Measurements from ENCODE around the gene CCDC39. TPM values are rescaled to one million over a fixed set of nuclear protein-coding genes. Genes with fewer than 3 reads are reported as not detected.

CCDC39 gene
- not detected for total RNA-seq

- no peak for DNase-seq (ENCODE audit: low spot score)
- Histone ChIP-seq H3K9me3 (no peaks in the 10 kb centered on the region), H3K27me3 (replicated peaks; ENCODE audit: insufficient read depth) (no peaks in the 10 kb centered on the region), H3K36me3 (no peaks in the 10 kb centered on the region), H3K4me3 (peak within 1 kb of the TSS; percentile 86), H3K4me1 (ENCODE audit: control insufficient read depth in 1 of 2, low read depth in 2 of 2) (peaks cover 9 to 10% of the 10 kb centered on the region in 2 donors), H3K27ac (no peak within 1 kb of the TSS)
- peak; percentile 43 for ATAC-seq (ENCODE audit: insufficient number of reproducible peaks, low FRiP score, low read depth)
- no peak for TF ChIP-seq CTCF (IDR thresholded peaks at IDR 0.05)
Measured at GRCh38 chr3:180679178-180680096, at the start of gene CCDC39. CCDC39 (minus strand) TSS chr3:180679489; CDS start chr3:180679380, 109 bp downstream.

- TF ChIP-seq CTCF (IDR thresholded peaks at IDR 0.05): no peak
- no peaks in the 10 kb centered on the region for H3K36me3 ChIP-seq
- H3K4me3 ChIP-seq: no peak overlapping the region
- no peak for DNase-seq (ENCODE audit: low spot score)
- H3K27me3 ChIP-seq (replicated peaks; ENCODE audit: insufficient read depth): no peaks in the 10 kb centered on the region
- no peaks in the 10 kb centered on the region for H3K4me1 ChIP-seq (ENCODE audit: control insufficient read depth in 1 of 2, low read depth in 2 of 2)
- no peak overlapping the region for H3K27ac ChIP-seq
- ATAC-seq (ENCODE audit: insufficient number of reproducible peaks, low FRiP score, low read depth): no peak
- no peaks in the 10 kb centered on the region for H3K9me3 ChIP-seq
Measured at GRCh38 chr3:180720012-180720411, 40.7 kb upstream of the CCDC39 start.

- H3K4me3 ChIP-seq: no peak overlapping the region
Measured at GRCh38 chr3:180707896-180708295, 28.6 kb upstream of the CCDC39 start.

GRCh38 chr3:180705619-180706018 lies 26.3 kb upstream of the CCDC39 start:
- DNase-seq (ENCODE audit: low spot score): no peak
- Histone ChIP-seq H3K9me3 (no peaks in the 10 kb centered on the region), H3K36me3 (no peaks in the 10 kb centered on the region), H3K27ac (no peak overlapping the region), H3K4me1 (ENCODE audit: control insufficient read depth in 1 of 2, low read depth in 2 of 2) (no peaks in the 10 kb centered on the region), H3K4me3 (no peak overlapping the region), H3K27me3 (replicated peaks; ENCODE audit: insufficient read depth) (no peaks in the 10 kb centered on the region)
- no peak for ATAC-seq (ENCODE audit: insufficient number of reproducible peaks, low FRiP score, low read depth)
- no peak for TF ChIP-seq CTCF (IDR thresholded peaks at IDR 0.05)

More at GRCh38 chr3:180707896-180708295, 28.6 kb upstream of the CCDC39 start:
- ATAC-seq (ENCODE audit: insufficient number of reproducible peaks, low FRiP score, low read depth) (no peak), DNase-seq (ENCODE audit: low spot score) (no peak)
- TF ChIP-seq CTCF (IDR thresholded peaks at IDR 0.05): no peak
- no peak overlapping the region for H3K27ac ChIP-seq
- H3K27me3 ChIP-seq (replicated peaks; ENCODE audit: insufficient read depth): no peaks in the 10 kb centered on the region
- no peaks in the 10 kb centered on the region for H3K9me3 ChIP-seq
- no peaks in the 10 kb centered on the region for H3K4me1 ChIP-seq (ENCODE audit: control insufficient read depth in 1 of 2, low read depth in 2 of 2)
- H3K36me3 ChIP-seq: no peaks in the 10 kb centered on the region

- no peak for ATAC-seq (ENCODE audit: insufficient number of reproducible peaks, low FRiP score, low read depth)
- Histone ChIP-seq H3K36me3 (no peaks in the 10 kb centered on the region), H3K27ac (no peak overlapping the region), H3K9me3 (no peaks in the 10 kb centered on the region), H3K4me3 (no peak overlapping the region), H3K4me1 (ENCODE audit: control insufficient read depth in 1 of 2, low read depth in 2 of 2) (no peaks in the 10 kb centered on the region), H3K27me3 (replicated peaks; ENCODE audit: insufficient read depth) (no peaks in the 10 kb centered on the region)
- no peak for TF ChIP-seq CTCF (IDR thresholded peaks at IDR 0.05)
- no peak for DNase-seq (ENCODE audit: low spot score)
Measured at GRCh38 chr3:180704532-180704931, 25.2 kb upstream of the CCDC39 start.
